Keratinocyte (primary cell): Measurements from ENCODE around the gene KRTAP25-1. TPM values are rescaled to one million over a fixed set of nuclear protein-coding genes. Genes with fewer than 3 reads are reported as not detected.

Experiments
- DNase-seq: peaks from one replicate; pipeline ENCODE4 v3.0.0-alpha.2; 2011; ENCODE audit warnings: low read depth, missing footprints, low spot score
- FAIRE-seq: peaks from 2 replicates; lab custom pipeline; 2011; peaks lifted over from hg19 to GRCh38; lab: Jason Lieb, UNC
- H2AFZ ChIP-seq: 2 replicates; pipeline ENCODE4 v1.6.0; 2012; ENCODE audit warnings: low read length, control low read depth, inconsistent platforms; ENCODE audit not compliant: control insufficient read depth
- H3K27ac ChIP-seq: 2 replicates; pipeline ENCODE4 v1.5.1; 2011; ENCODE audit warnings: low read length; ENCODE audit not compliant: control insufficient read depth, insufficient read depth
- H3K27me3 ChIP-seq: 3 replicates; pipeline ENCODE4 v1.6.0; 2011; ENCODE audit warnings: low read length; ENCODE audit not compliant: control insufficient read depth, insufficient read depth; ENCODE audit errors: extremely low read depth
- H3K36me3 ChIP-seq, 2 experiments: 2 replicates in 1 of 2; 3 replicates in 1 of 2; pipeline ENCODE4 v1.5.1; 2011; ENCODE audit warnings: low read length in 2 of 2, mild to moderate bottlenecking in 1 of 2; ENCODE audit not compliant: control insufficient read depth in 2 of 2, insufficient read depth in 2 of 2; ENCODE audit errors: extremely low read depth in 1 of 2
- H3K4me1 ChIP-seq: 3 replicates; pipeline ENCODE4 v1.5.1; 2011; ENCODE audit warnings: low read length; ENCODE audit not compliant: control insufficient read depth, insufficient read depth; ENCODE audit errors: extremely low read depth
- H3K4me2 ChIP-seq: 3 replicates; pipeline ENCODE4 v1.6.0; 2011; ENCODE audit warnings: low read depth, low read length; ENCODE audit not compliant: control insufficient read depth, insufficient read depth; ENCODE audit errors: extremely low read depth
- H3K4me3 ChIP-seq, 3 experiments: fragments of 200-600 bp in 1 of 3; sonication (generic) in 1 of 3; 2 replicates in 2 of 3; 3 replicates in 1 of 3; pipeline ENCODE4 v1.5.1; 2011 to 2016; ENCODE audit warnings: low read length in 3 of 3, mild to moderate bottlenecking in 3 of 3, control low read depth in 2 of 3, inconsistent platforms in 1 of 3, low read depth in 1 of 3, mixed read lengths in 1 of 3, mixed run types in 1 of 3, moderate library complexity in 1 of 3; ENCODE audit not compliant: control insufficient read depth in 2 of 3, insufficient read depth in 2 of 3; ENCODE audit errors: extremely low read depth in 1 of 3
- H3K79me2 ChIP-seq: 2 replicates; pipeline ENCODE4 v1.6.0; 2012; ENCODE audit warnings: low read length; ENCODE audit not compliant: control insufficient read depth, insufficient read depth
- H3K9ac ChIP-seq: 3 replicates; pipeline ENCODE4 v1.6.0; 2011; ENCODE audit warnings: low read length; ENCODE audit not compliant: control insufficient read depth, insufficient read depth; ENCODE audit errors: extremely low read depth
- H3K9me1 ChIP-seq: 3 replicates; pipeline ENCODE4 v1.6.0; 2011; ENCODE audit warnings: low read length; ENCODE audit not compliant: control insufficient read depth, insufficient read depth; ENCODE audit errors: extremely low read depth
- H3K9me3 ChIP-seq: 2 replicates; pipeline ENCODE4 v1.5.1; 2012; ENCODE audit warnings: low read depth, low read length; ENCODE audit not compliant: control insufficient read depth
- H4K20me1 ChIP-seq: 3 replicates; pipeline ENCODE4 v1.6.0; 2011; ENCODE audit warnings: low read length; ENCODE audit not compliant: control insufficient read depth, insufficient read depth; ENCODE audit errors: extremely low read depth
- EZH2 ChIP-seq: IDR thresholded peaks from one replicate; pipeline ENCODE4 v1.6.1; 2012; ENCODE audit warnings: inconsistent platforms, mild to moderate bottlenecking, low read length, moderate library complexity
- dilution Hi-C: fragments of 300-500 bp; cut with MboI; formaldehyde crosslinking; loops from one replicate; pipeline ENCODE4 v1.7.0; 2020; ENCODE audit warnings: low sequenced_read_pairs; ENCODE audit not compliant: extremely low pct_ligation_motif_present
- polyA plus RNA-seq, 5 experiments: library from polyadenylated mRNA; depleted of rRNA in 3 of 5; stranded (reverse) in 3 of 5; stranded (forward) in 1 of 5; unstranded in 1 of 5; fragments of >200 nt; gene quantifications; 1 replicate in 1 of 5; 2 replicates in 3 of 5; 3 replicates in 1 of 5; pipeline versions ENCODE4 v1.2.1 to v1.2.3, GENCODE V29; 2011 to 2012; ENCODE audit warnings: missing spikeins in 2 of 5, low read depth in 1 of 5, low replicate concordance in 1 of 5
- TF ChIP-seq, protein P1 (sequence below), 3 experiments: IDR thresholded peaks in 1 of 3; conservative IDR thresholded peaks in 1 of 3; optimal IDR thresholded peaks in 1 of 3; 2 replicates in 2 of 3; 3 replicates in 1 of 3; pipeline versions ENCODE3 to v1.5.1; 2011; ENCODE audit warnings: low read length in 3 of 3, mild to moderate bottlenecking in 3 of 3, moderate library complexity in 2 of 3, control low read depth in 1 of 3, inconsistent platforms in 1 of 3; ENCODE audit not compliant: insufficient read depth in 2 of 3; ENCODE audit errors: extremely low read depth in 1 of 3

The KRTAP25-1 gene
- polyA plus RNA-seq, 1 donor (not counting 4 experiments of a cell fraction or from before 2014, with no cell fraction given): not detected

DNA sequence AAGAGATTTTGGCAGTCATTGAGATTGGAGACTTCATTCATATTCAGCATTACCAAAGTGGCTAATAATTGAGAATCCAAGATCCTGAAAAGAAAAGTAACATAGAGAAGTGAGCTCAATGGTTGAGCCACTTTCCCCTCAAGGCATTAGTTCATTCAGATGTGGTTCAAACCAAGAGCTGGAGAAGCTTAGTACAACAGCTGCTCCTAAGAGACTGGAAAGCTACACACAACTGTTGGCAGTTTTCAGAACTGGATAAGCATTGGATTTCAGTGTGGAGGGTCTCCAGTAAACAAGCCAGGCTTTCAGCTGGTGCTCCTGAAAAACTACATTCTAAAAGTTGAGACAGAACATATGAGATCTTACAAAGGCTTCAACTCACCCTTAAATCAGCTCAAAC, 44.3 kb downstream of the KRTAP25-1 start:
- Histone ChIP-seq H3K4me1 (peaks cover 5% of the 10 kb centered on the region), H3K4me2 (no peak overlapping the region), H3K4me3 (no peak overlapping the region), H2AFZ (no peak overlapping the region), H3K27me3 (no peaks in the 10 kb centered on the region), H4K20me1 (no peaks in the 10 kb centered on the region), H3K36me3 (no peaks in the 10 kb centered on the region), H3K9me1 (no peaks in the 10 kb centered on the region), H3K79me2 (no peaks in the 10 kb centered on the region), H3K9ac (no peak overlapping the region), H3K27ac (no peak overlapping the region), H3K9me3 (no peaks in the 10 kb centered on the region)
- no peak for TF ChIP-seq EZH2
- TF ChIP-seq, protein P1, sequence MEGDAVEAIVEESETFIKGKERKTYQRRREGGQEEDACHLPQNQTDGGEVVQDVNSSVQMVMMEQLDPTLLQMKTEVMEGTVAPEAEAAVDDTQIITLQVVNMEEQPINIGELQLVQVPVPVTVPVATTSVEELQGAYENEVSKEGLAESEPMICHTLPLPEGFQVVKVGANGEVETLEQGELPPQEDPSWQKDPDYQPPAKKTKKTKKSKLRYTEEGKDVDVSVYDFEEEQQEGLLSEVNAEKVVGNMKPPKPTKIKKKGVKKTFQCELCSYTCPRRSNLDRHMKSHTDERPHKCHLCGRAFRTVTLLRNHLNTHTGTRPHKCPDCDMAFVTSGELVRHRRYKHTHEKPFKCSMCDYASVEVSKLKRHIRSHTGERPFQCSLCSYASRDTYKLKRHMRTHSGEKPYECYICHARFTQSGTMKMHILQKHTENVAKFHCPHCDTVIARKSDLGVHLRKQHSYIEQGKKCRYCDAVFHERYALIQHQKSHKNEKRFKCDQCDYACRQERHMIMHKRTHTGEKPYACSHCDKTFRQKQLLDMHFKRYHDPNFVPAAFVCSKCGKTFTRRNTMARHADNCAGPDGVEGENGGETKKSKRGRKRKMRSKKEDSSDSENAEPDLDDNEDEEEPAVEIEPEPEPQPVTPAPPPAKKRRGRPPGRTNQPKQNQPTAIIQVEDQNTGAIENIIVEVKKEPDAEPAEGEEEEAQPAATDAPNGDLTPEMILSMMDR (optimal IDR thresholded peaks at IDR 0.05 in 1 of 3, IDR thresholded peaks at IDR 0.05 in 1 of 3, conservative IDR thresholded peaks at IDR 0.05 in 1 of 3; ENCODE audit: extremely low read depth in 1 of 3, insufficient read depth in 2 of 3, low read length in 3 of 3): no peak
- dilution Hi-C loops: no loop called here
- FAIRE-seq (no peak), DNase-seq (no peak)

DNA sequence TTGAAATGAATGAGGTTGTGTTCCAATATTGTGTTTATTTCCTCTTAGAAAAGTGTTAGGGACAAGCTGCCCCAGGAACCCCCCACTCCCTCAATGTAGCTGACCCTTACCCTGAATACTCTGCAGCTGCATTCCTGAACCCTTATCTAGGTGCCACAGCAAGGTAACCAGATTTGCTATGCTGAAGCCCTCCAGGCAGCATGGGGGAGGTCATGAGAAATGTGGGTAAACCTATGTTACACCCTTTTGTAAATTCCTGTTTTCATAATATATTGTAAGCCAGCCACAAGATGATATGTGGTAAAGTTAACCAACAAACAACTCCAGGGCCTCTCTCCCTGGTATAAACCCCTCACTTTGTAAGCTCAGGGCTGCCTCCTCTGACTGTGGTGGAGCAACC, 45.6 kb downstream of the KRTAP25-1 start:
- no peak overlapping the region for H3K9ac ChIP-seq

More for the DNA sequence above, 45.6 kb downstream of the KRTAP25-1 start:
- no peak for FAIRE-seq
- Histone ChIP-seq H4K20me1 (no peaks in the 10 kb centered on the region), H3K4me3 (no peak overlapping the region), H3K27me3 (no peaks in the 10 kb centered on the region), H3K4me2 (no peak overlapping the region), H3K79me2 (no peaks in the 10 kb centered on the region), H3K9me3 (no peaks in the 10 kb centered on the region), H3K4me1 (peaks cover 5% of the 10 kb centered on the region), H3K9me1 (no peaks in the 10 kb centered on the region), H3K36me3 (no peaks in the 10 kb centered on the region), H3K27ac (no peak overlapping the region), H2AFZ (no peak overlapping the region)
- TF ChIP-seq EZH2: no peak
- TF ChIP-seq, protein P1 (optimal IDR thresholded peaks at IDR 0.05 in 1 of 3, IDR thresholded peaks at IDR 0.05 in 1 of 3, conservative IDR thresholded peaks at IDR 0.05 in 1 of 3; ENCODE audit: extremely low read depth in 1 of 3, insufficient read depth in 2 of 3, low read length in 3 of 3): no peak
- dilution Hi-C loops: no loop called here
- DNase-seq: no peak
